GM12878 (cell line): ENCODE results near the gene GDA. TPM values are rescaled to one million over a fixed set of nuclear protein-coding genes. Genes with fewer than 3 reads are reported as not detected.

ENCODE experiments used
- ATAC-seq: fragments of 200-7000 bp; cut with Tn5 transposase; 3 replicates; pipeline ENCODE4 v1.9.1; 2020; ENCODE audit warnings: mild to moderate bottlenecking, moderate library complexity
- BruUV-seq: library from RNA; stranded (reverse); fragments of 400-500 nt; replicated peaks from 2 replicates; lab custom pipeline; 2021; lab: Mats Ljungman, UMichigan
- CTCF ChIA-PET: fragments of 300-600 bp; sonication (Branson Sonifier 250); formaldehyde crosslinking; extraction: SDS; loops from one replicate; lab custom pipeline; 2021; ENCODE audit warnings: inconsistent platforms; lab: Yijun Ruan, JAX
- POLR2A ChIA-PET: fragments of 350-600 bp; formaldehyde crosslinking; extraction: SDS; loops from one replicate; lab custom pipeline; 2021; ENCODE audit warnings: inconsistent platforms; lab: Charles Lee
- RAD21 ChIA-PET: fragments of 300-600 bp; sonication (Branson Sonifier 250); formaldehyde crosslinking; loops from one replicate; lab custom pipeline; 2023; ENCODE audit warnings: antibody characterized with exemption; ENCODE audit not compliant: unreplicated experiment; lab: Charles Lee
- SMC1A ChIA-PET: fragments of 300-600 bp; sonication (Branson Sonifier 250); formaldehyde crosslinking; loops from one replicate; lab custom pipeline; 2023; ENCODE audit not compliant: unreplicated experiment, uncharacterized antibody; lab: Charles Lee
- DNase-seq: peaks from one replicate; pipeline ENCODE4 v3.0.0-alpha.2; 2011; ENCODE audit warnings: low read depth, low spot score
- FAIRE-seq: peaks from 3 replicates; lab custom pipeline; 2011; peaks lifted over from hg19 to GRCh38; lab: Jason Lieb, UNC
- H2AFZ ChIP-seq: 2 replicates; pipeline ENCODE4 v1.6.0; 2011; ENCODE audit warnings: low read depth, low read length, control low read depth; ENCODE audit not compliant: control insufficient read depth
- H3K27ac ChIP-seq: 2 replicates; pipeline ENCODE4 v1.5.1; 2011; ENCODE audit warnings: control low read depth; ENCODE audit not compliant: control insufficient read depth, insufficient read depth
- H3K27me3 ChIP-seq, 2 experiments: replicated peaks in 1 of 2; 2 replicates each; pipeline versions ENCODE4 v1.6.0 to v1.6.1; 2011; ENCODE audit warnings: low read length in 1 of 2; ENCODE audit not compliant: control insufficient read depth in 2 of 2, insufficient read depth in 2 of 2
- H3K36me3 ChIP-seq, 2 experiments: 2 replicates each; pipeline ENCODE4 v1.5.1; 2011; ENCODE audit warnings: low read length in 1 of 2; ENCODE audit not compliant: control insufficient read depth in 2 of 2, insufficient read depth in 2 of 2
- H3K4me1 ChIP-seq: 2 replicates; pipeline ENCODE4 v1.6.1; 2011; ENCODE audit warnings: mild to moderate bottlenecking, low read length, moderate library complexity, mixed read lengths; ENCODE audit not compliant: control insufficient read depth, insufficient read depth
- H3K4me2 ChIP-seq: 2 replicates; pipeline ENCODE4 v1.6.0; 2011; ENCODE audit warnings: control low read depth; ENCODE audit not compliant: control insufficient read depth, insufficient read depth
- H3K4me3 ChIP-seq: fragments of 200-600 bp; sonication (generic); 2 replicates; pipeline ENCODE4 v1.5.1; 2016
- H3K79me2 ChIP-seq: 2 replicates; pipeline ENCODE4 v1.6.0; 2011; ENCODE audit warnings: low read length; ENCODE audit not compliant: control insufficient read depth, insufficient read depth
- H3K9ac ChIP-seq: 2 replicates; pipeline ENCODE4 v1.8.0; 2011; ENCODE audit warnings: low read length, control low read depth, mixed read lengths; ENCODE audit not compliant: control insufficient read depth, insufficient read depth
- H3K9me3 ChIP-seq: replicated peaks from 3 replicates; pipeline ENCODE4 v1.5.1; 2011; ENCODE audit warnings: mild to moderate bottlenecking, low read length; ENCODE audit not compliant: control insufficient read depth, insufficient read depth
- H4K20me1 ChIP-seq: 2 replicates; pipeline ENCODE4 v1.6.0; 2011; ENCODE audit not compliant: control insufficient read depth, insufficient read depth
- BACH1 ChIP-seq: fragments of 450-650 bp; IDR thresholded peaks from 2 replicates; pipeline ENCODE4 v1.6.1; 2017; ENCODE audit warnings: mild to moderate bottlenecking, borderline replicate concordance
- CHD4 ChIP-seq: fragments of 200-600 bp; sonication (generic); IDR thresholded peaks from 2 replicates; pipeline ENCODE4 v1.6.1; 2016; ENCODE audit warnings: mild to moderate bottlenecking
- KLF5 ChIP-seq: fragments of 450-650 bp; IDR thresholded peaks from 2 replicates; pipeline ENCODE4 v1.6.1; 2014; ENCODE audit warnings: mild to moderate bottlenecking; ENCODE audit not compliant: partially characterized antibody
- MEF2A ChIP-seq: IDR thresholded peaks from 2 replicates; pipeline ENCODE4 v1.6.1; 2011; ENCODE audit warnings: low read depth, mild to moderate bottlenecking, low read length, moderate library complexity; ENCODE audit not compliant: insufficient read depth
- NFXL1 ChIP-seq: fragments of 450-650 bp; IDR thresholded peaks from 2 replicates; pipeline ENCODE4 v1.6.1; 2017; ENCODE audit warnings: antibody characterized with exemption, mild to moderate bottlenecking, borderline replicate concordance
- NFYA ChIP-seq: IDR thresholded peaks from 2 replicates; pipeline ENCODE4 v1.6.1; 2011; ENCODE audit warnings: low read depth, mild to moderate bottlenecking, low read length, improper control_type of control experiment, borderline replicate concordance
- PBX3 ChIP-seq: IDR thresholded peaks from 2 replicates; pipeline ENCODE4 v1.6.1; 2011; ENCODE audit warnings: mild to moderate bottlenecking, low read depth, low read length, moderate library complexity; ENCODE audit not compliant: insufficient replicate concordance
- RBBP5 ChIP-seq: fragments of 200-600 bp; sonication (generic); conservative IDR thresholded peaks from 2 replicates; pipeline ENCODE4 v1.6.1; 2016
- RUNX3 ChIP-seq: IDR thresholded peaks from 2 replicates; pipeline ENCODE4 v1.6.1; 2012; ENCODE audit warnings: low read length, inconsistent platforms
- SMAD1 ChIP-seq: fragments of 450-650 bp; IDR thresholded peaks from 2 replicates; pipeline ENCODE4 v1.6.1; 2018; ENCODE audit warnings: mild to moderate bottlenecking, low read depth; ENCODE audit not compliant: partially characterized antibody
- STAT3 ChIP-seq: IDR thresholded peaks from 2 replicates; pipeline ENCODE4 v1.6.1; 2011; ENCODE audit warnings: low read depth, low read length, improper control_type of control experiment
- USF1 ChIP-seq: IDR thresholded peaks from 2 replicates; pipeline ENCODE4 v1.6.1; 2011; ENCODE audit warnings: borderline replicate concordance, low read depth, mild to moderate bottlenecking, moderate library complexity, mixed read lengths, low read length; ENCODE audit not compliant: insufficient read depth; ENCODE audit errors: extremely low read length
- ZBTB33 ChIP-seq: fragments of 450-650 bp; IDR thresholded peaks from 2 replicates; pipeline ENCODE4 v1.6.1; 2017; ENCODE audit warnings: mild to moderate bottlenecking
- ZNF24 ChIP-seq: fragments of 450-650 bp; IDR thresholded peaks from 2 replicates; pipeline ENCODE4 v1.6.1; 2017; ENCODE audit warnings: antibody characterized with exemption, mild to moderate bottlenecking
- WGBS: methylation state at CpG from one replicate; pipeline ENCODE4 v1.1.6; 2016; ENCODE audit warnings: low lambda C conversion rate; ENCODE audit not compliant: insufficient replicate concordance, insufficient coverage; ENCODE audit errors: missing lambda C conversion rate; 5-methylcytosine and 5-hydroxymethylcytosine counted together
- in situ Hi-C: fragments of 300-500 bp; cut with MboI; formaldehyde crosslinking; loops from 9 replicates; pipeline ENCODE4 v1.14.3; 2018; ENCODE audit warnings: mixed read lengths
- intact Hi-C: fragments of 100-400 bp; cut with micrococcal nuclease; formaldehyde crosslinking; loops from one replicate; pipeline ENCODE4 v1.14.2; 2022; ENCODE audit not compliant: unreplicated experiment
- polyA plus RNA-seq, 11 experiments: library from polyadenylated mRNA; depleted of rRNA in 4 of 11; unstranded in 6 of 11; stranded (reverse) in 5 of 11; fragments of >200 nt; fragmentation: Nextera tagmentation in 4 of 11; fragmentation: Illumina TruSeq in 1 of 11; extraction: Ambion mirVana in 4 of 11; extraction: Trizol in 1 of 11; gene quantifications; 1 replicate in 1 of 11; 2 replicates in 10 of 11; pipeline versions ENCODE4 v1.2.1 to v1.2.3, GENCODE V29; 2011 to 2016; ENCODE audit warnings: inconsistent platforms in 2 of 11, missing spikeins in 2 of 11, low read depth in 1 of 11
- total RNA-seq, 4 experiments: library from RNA; depleted of rRNA in 3 of 4; stranded (reverse); fragments of >200 nt in 3 of 4; fragmentation: Illumina TruSeq in 1 of 4; extraction: Trizol in 1 of 4; gene quantifications; 2 replicates each; pipeline versions ENCODE4 v1.2.1 to v1.2.3, GENCODE V29; 2013 to 2021

GDA gene
- total and polyA plus RNA-seq, 10 of the 15 experiments (the other 5 are each of a cell fraction or from before 2014, with no cell fraction given): 0.19 to 17.9 (median 0.48) TPM; not detected in 2

- TF ChIP-seq CHD4 (no peak), ZNF24 (no peak), RBBP5 (no peak), SMAD1 (no peak), ZBTB33 (no peak), USF1 (no peak), PBX3 (no peak), BACH1 (no peak), STAT3 (no peak)
- TF ChIP-seq, all 136 proteins: peak for 0
Measured at GRCh38 chr9:72140586-72140985, 8.7 kb upstream of the GDA start (continued).

- no peak overlapping the region for H3K4me3 ChIP-seq
- H4K20me1 ChIP-seq: no peaks in the 10 kb centered on the region
- no peak overlapping the region for H2AFZ ChIP-seq
- CTCF ChIA-PET: interaction anchor here (0.6 kb wide), 1 partner anchor 80 kb away, joined by 6 read pairs; no protein-coding TSS in a partner anchor
- H3K27ac ChIP-seq: no peak overlapping the region
- no TSS peak for BruUV-seq
- SMC1A ChIA-PET: interaction anchor here (1.2 to 1.5 kb wide), 2 partner anchors 10 to 64 kb away, joined by 3 read pairs; no protein-coding TSS in a partner anchor
- TF ChIP-seq KLF5 (no peak), RUNX3 (no peak), NFYA (no peak), MEF2A (no peak), NFXL1 (no peak)
- TF ChIP-seq, all 136 proteins: peak for 0
- FAIRE-seq (no peak), ATAC-seq (no peak), DNase-seq (no peak)
- 48% methylated on average over 3 of the region's 3 CpGs for WGBS
- Histone ChIP-seq H3K4me1 (no peaks in the 10 kb centered on the region), H3K9me3 (no peaks in the 10 kb centered on the region), H3K27me3 (0 out of 4 replicates have a peak, but pooled peaks cover 0 to 2% of the 10 kb centered on the region in 2 experiments), H3K4me2 (no peak overlapping the region), H3K79me2 (no peaks in the 10 kb centered on the region), H3K36me3 (no peaks in the 10 kb centered on the region), H3K9ac (no peak overlapping the region)
- ChIA-PET POLR2A (no interaction called here), RAD21 (no interaction called here)
- in situ Hi-C loops (no loop called here), intact Hi-C loops (no loop called here)
Measured at GRCh38 chr9:72141484-72141883, 7.8 kb upstream of the GDA start.
